Activated gamma-delta T cell (primary cell): ENCODE data around the gene ERO1A.
A peak's percentile ranks its signal among the peaks of the same experiment; 100 is the strongest.
"Not testable (repeated sequence)": the region's sequence is repeated elsewhere in the genome, so short reads cannot be mapped to it uniquely, and the experiment has no call there.

Experiments used
- DNase-seq: peaks from one replicate; lab custom pipeline; 2025; lab: John Stamatoyannopoulos, UW
- total RNA-seq, 2 donors: gene quantifications; one replicate each; lab custom pipeline; 2026; lab: John Stamatoyannopoulos, UW

The ERO1A gene, protein sequence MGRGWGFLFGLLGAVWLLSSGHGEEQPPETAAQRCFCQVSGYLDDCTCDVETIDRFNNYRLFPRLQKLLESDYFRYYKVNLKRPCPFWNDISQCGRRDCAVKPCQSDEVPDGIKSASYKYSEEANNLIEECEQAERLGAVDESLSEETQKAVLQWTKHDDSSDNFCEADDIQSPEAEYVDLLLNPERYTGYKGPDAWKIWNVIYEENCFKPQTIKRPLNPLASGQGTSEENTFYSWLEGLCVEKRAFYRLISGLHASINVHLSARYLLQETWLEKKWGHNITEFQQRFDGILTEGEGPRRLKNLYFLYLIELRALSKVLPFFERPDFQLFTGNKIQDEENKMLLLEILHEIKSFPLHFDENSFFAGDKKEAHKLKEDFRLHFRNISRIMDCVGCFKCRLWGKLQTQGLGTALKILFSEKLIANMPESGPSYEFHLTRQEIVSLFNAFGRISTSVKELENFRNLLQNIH
- total RNA-seq: 93.9 to 104 reads per million in 2 donors

- DNase-seq: peak; percentile 50
Measured at GRCh38 chr14:52695481-52696091, at the start of gene ERO1A. Gene ERO1A, minus strand, starts transcription at chr14:52695558. Its CDS starts 77 bp downstream, at chr14:52695481.

- DNase-seq: no peak
Measured at GRCh38 chr14:52741865-52742264, 46.5 kb upstream of the ERO1A start.

DNA sequence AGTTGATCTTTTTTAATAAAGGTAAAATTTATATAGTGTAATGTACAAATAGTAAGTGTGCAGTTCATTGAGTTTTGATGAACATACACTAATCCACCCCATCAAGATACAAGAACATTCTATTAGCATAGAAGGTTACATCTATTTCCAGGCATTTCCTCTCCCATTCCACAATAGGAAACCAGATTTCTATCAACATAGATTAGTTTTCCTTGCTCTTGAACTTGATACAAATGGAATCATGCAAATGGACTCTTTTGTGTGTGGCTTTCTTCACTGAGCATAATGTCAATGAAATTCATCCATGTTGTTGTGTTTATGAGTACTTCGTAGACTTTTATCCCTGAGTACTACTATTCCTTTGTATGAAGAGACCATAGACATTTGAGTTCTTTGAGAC lies 45.4 kb upstream of the ERO1A start:
- DNase-seq: no peak

DNA sequence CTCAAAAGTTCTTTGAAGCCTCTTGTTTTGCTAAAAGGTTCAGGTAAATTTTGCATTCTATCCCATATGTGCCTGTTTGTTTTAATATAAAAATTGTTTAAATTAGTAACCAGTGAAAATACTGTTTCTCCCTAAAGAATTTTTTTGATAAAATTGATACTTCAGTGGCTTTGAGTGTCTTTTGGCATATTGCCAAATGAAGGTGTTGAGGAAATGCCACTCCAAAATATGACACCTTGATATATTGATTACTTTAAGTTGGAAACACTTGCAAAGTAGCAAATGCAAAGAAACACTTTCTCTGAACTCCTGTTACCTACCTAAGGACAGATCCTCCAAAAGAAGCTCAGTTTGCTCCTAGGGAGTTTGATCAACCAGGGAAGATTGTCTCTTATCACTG lies 43.1 kb upstream of the ERO1A start:
- DNase-seq: no peak

DNA sequence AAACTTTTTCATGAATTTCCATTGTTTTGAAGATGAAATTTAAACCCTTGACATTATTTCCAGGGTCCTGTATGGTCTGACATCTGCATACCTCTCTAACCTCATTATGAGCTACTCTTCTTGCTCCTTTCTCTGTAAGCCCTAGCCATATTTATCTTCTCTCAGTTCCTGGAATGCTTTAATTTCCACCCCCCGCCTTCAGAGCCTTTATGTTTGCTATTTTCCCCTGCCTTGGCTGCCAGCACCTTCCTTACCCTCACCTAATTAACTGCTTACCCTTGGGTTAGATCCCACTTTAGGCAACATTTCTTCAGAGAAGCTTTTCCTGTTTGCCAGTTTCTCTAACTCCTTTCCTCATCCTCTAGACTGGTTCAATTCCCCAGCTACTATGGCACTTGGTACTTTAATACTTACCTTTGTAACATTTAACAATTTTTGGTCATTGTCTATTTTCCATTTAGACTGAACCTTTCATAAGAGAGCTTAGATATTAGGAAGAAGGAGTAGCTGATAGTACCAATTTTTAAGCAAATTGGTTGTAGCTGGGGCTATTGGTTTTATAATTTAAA lies 40.6 kb upstream of the ERO1A start:
- DNase-seq: no peak

DNA sequence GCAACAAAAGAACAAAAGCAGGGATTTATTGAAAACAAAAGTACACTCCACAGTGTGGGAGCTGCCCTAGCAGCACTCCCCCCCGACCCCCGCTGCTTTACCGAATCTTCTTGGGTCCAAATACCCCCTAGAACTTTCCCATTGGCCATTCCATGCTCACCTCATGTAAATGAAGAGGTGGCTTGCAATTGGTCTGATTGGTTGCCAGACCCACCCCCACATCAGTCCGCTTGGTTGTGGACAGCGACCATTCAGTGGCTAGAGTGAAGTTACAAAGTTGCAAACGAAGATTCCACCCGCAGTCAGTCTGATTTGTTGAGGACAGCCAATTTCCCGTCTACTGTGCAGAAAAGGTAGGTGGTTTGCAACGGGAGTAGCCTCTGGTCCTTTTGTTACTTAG lies 38.5 kb upstream of the ERO1A start:
- DNase-seq: no peak

GRCh38 chr14:52730709-52731111 lies 35.4 kb upstream of the ERO1A start:
- DNase-seq: no peak

DNA sequence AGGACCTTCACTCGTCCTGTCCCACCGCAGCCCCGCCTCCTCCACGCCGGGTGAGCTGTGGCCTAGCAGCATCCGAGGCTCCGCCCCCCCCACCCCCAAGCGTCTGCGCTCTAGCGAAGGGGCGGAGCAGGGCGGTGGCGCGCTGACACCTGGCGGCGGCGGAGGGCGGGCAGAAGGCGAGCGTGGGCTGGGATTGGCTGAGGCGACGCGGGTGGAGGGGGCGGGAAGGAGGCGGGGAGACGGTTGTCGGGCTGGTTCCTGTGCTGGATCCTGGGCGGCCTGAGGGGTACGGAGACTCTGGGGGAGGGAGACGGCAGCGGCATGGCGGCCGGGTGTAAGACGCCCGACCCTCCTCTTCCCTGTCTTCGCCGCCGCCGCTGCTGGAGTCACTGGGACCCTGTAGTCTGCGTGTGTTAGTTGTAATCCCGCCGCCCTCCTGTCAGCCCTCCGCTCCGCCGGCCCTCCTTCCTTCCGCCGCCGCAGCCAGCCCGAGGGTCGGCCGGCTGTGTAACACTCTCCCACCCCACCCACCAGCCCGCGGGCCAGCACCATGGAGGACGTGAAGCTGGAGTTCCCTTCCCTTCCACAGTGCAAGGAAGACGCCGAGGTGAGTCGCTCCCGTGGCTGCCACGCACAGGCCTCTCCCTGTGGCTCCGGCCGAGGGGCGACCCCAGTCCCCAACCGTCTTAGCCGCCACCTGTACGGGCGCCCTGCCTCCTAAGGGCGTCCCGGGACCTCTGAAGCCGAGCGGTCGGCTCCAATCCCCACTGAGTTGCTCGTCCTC lies 34.8 kb upstream of the ERO1A start, which contains the start of gene STYX:
Gene STYX, plus strand, starts transcription at position 242 of the 784 bp plus-strand sequence. Its CDS starts 309 bp downstream, at position 551.
- peak; percentile 97 for DNase-seq

GRCh38 chr14:52729585-52729924 lies 34.2 kb upstream of the ERO1A start:
- no peak for DNase-seq

DNA sequence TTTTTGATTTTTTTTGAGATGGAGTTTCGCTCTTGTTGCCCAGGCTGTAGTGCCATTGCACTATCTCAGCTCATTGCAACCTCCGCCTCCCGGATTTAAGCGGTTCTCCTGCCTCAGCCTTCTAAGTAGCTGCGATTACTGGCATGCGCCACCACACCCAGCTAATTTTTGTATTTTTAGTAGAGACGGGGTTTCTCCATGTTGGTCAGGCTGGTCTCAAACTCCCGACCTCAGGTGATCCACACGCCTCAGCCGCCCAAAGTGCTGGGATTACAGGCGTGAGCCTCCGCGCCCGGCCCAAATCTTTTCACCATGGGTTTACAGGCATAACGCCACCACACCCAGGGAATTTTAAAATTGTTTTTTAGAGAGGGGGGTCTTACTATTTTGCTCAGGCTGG lies 33.7 kb upstream of the ERO1A start:
- not testable (repeated sequence) for DNase-seq

- DNase-seq: not testable (repeated sequence)
Measured at GRCh38 chr14:52727509-52727908, 32.2 kb upstream of the ERO1A start.

DNA sequence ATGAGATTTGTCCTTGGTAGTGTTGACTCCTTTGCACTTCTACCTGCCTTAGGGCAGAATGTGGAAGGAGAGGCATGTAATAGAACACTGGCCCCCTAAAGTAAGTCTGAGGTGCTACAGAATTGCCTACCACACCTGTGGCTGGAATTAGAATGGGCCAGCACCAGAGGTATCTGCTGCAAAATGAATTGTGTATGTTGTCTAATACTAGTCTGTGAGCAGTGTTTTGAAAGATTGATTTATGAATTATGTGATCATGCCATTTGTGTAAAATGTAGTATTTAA lies 28.9 kb upstream of the ERO1A start:
- DNase-seq: no peak

DNA sequence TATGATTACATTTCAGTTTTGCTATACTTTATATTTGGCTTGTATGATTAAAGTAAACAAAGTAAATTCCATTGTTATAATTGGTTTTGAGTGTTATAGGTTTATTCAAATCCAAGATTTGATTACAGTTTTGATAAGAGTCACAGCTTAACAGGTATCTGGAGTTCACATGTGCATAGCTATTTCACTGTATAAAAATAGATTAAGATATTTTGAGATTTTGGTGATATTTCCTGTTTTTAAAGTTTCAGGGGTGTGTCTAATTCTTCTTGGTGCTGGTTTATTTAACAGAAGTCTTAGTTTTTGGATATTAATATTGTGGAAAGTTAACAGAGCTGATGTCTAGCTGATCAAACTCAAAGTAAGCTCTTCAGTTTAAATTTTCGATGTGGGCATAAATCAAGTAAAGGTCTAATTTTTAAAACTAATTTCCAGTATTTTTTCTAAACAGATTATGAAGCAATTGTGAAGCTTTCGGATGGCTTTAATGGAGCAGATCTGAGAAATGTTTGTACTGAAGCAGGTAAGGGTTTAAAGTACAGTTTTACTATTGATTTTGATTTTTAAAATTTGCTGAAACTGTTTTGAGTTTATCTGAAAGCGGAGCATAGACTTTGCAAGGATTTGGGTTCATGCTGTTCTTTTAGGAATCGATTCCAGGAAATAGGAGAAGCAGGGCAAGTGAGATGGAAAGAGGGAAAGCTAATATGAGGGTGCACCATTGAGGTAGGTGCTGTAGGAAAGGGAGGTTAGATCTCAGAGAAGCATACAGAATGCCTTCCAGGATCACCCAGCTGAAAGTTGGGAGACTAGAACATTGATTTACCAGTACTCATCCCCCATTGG lies 28.4 kb upstream of the ERO1A start:
- DNase-seq: no peak

DNA sequence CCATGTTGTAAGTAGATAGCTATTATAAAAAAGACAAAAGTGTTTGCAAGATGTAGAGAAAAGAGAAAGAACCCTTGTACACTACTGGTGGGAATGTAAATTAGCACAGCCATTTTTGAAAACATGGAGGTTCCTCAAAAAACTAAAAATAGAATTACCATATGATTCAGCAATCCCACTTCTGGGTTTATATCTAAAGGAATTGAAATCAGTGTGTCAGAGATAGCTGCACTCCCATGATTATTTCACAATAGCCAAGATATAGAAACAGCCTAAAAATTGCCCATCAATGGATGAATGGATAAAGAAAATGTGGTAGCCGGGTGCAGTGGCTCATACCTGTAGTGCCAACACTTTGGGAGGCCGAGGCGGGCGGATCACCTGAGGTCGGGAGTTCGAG lies 20.8 kb upstream of the ERO1A start:
- DNase-seq: no peak

DNA sequence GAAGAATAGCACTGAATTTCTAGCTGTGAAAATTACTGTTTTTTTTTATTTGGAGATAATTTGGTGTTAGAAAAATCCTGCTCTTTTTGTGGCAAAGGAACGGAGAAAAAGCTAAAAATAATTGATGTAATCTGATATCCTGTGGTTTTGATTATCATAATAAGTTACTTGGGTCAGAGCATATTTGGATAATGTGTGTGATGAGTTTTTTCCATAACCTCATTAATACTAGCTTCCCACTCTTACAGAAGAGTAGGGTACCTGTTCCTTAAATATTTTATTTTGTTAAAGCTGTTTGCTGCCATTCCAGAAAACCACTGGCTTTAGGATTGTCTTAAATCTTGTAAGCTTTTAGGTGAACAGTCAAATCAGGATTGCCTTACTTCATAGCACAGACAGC lies 16.3 kb upstream of the ERO1A start:
- no peak for DNase-seq

GRCh38 chr14:52706724-52707706 lies 11.7 kb upstream of the ERO1A start, which contains the start of gene PSMC6:
Gene PSMC6, plus strand, starts transcription at chr14:52707200. Its CDS starts 20 bp downstream, at chr14:52707220.
- peak; percentile 85 for DNase-seq

GRCh38 chr14:52706286-52706685 lies 10.9 kb upstream of the ERO1A start:
- DNase-seq: no peak

- DNase-seq: no peak
Measured at GRCh38 chr14:52703664-52704063, 8.3 kb upstream of the ERO1A start.

DNA sequence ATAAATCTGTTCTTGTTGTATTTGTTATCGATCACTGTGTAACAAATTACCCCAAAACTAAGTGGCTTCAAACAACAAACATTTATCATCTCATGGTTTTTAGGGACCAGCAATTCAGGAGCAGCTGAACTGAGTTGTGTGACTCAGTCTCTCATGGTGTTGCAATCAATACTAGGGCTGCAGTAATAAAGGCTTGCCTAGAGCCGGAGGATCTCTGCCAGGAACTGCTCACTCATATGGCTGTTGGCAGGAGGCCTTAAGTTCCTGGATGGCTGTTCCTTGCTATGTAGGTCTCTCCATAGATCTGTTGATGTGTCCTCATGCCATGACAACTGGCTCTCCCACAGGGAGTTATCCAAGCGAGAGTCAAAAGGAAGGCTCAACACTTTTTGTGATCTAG lies 7.9 kb upstream of the ERO1A start:
- DNase-seq: no peak

- no peak for DNase-seq
Measured at GRCh38 chr14:52701223-52701622, 5.9 kb upstream of the ERO1A start.
